NCI-H82 treated with DMSO at 0.1 percent for 48 hours (cell line): Measurements from ENCODE around the gene SLC34A1.
A peak's percentile ranks its signal among the peaks of the same experiment; 100 is the strongest.
"Not testable (repeated sequence)": the region's sequence is repeated elsewhere in the genome, so short reads cannot be mapped to it uniquely, and the experiment has no call there.

Source experiments
- DNase-seq: peaks from one replicate; lab custom pipeline; 2025; ENCODE audit not compliant: unreplicated experiment; lab: John Stamatoyannopoulos, UW

The SLC34A1 gene

DNA sequence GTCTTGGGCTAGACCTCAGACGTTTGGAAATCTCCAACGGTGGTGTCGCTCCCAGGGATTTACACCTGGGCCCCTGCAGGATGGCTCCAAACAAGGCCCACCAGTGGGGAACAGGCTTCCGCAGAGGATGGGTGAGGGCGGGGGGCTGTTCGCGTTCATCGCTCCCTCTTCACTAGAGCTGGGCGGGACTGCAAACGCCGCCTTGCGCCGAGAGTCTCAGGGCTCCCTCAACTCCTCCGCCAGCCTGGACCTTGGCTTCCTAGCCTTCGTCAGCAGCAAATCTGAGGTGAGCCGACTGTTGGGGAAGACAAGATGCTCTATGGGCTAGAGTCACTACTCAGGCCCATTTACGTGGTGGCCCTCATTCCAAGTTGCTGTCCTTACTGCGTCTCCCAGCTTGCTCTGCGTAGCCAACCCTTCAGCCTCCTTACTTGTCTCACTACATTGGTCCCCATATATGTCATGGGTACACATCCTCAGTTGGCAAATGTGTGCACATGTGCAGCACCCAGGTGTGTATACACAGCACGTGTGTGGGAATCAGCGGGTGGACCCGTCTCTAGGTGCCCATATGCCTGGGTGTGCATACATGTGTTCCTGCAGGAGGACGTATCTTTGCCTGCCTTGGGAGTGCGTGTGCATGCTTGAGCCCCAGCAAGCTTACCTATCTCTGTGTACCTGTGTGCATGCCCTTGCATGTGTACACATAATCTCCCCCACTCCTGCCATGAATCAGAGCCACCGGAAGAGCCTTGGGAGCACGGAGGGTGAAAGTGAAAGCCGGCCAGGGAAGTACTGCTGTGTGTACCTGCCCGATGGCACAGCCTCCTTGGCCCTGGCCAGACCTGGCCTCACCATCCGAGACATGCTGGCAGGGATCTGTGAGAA, 16.0 kb upstream of the SLC34A1 start:
- DNase-seq = no peak

DNA sequence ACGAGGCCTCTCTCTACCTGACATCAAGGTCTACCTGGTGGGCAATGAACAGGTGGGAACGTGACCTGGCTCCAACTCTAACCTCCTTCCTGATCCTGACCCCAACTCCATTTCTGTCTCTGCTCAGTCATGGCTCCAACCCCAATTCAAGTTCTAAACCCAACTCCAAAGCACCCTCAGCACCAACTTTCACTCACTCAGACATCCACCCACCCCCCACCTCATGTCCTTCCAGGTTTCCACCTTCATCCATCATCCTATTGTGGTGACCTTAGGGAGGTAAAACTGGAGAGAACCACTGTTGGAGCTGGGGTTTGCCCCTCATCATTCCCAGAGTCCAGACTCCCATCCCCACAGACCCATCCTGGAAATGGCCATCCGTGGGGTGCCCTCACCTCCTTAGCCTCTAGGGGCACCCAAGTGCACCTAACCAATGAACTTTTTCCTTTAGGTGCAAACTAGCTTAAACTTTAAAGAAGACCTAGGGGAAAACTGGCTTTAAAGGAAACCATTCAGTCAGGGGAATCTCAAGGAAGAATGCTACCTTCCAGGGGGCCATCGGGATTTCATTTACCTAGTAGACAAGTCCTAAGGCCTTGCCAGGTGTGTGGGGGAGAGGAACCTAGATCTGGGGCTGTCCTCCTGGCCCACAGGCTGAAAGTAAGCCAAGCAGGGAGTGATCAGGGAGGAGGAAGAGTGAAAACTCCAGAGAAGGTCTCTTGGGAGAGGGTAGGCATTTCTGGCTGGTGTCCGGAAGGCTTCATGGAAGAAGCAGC, 15.2 kb upstream of the SLC34A1 start:
- DNase-seq = no peak

DNA sequence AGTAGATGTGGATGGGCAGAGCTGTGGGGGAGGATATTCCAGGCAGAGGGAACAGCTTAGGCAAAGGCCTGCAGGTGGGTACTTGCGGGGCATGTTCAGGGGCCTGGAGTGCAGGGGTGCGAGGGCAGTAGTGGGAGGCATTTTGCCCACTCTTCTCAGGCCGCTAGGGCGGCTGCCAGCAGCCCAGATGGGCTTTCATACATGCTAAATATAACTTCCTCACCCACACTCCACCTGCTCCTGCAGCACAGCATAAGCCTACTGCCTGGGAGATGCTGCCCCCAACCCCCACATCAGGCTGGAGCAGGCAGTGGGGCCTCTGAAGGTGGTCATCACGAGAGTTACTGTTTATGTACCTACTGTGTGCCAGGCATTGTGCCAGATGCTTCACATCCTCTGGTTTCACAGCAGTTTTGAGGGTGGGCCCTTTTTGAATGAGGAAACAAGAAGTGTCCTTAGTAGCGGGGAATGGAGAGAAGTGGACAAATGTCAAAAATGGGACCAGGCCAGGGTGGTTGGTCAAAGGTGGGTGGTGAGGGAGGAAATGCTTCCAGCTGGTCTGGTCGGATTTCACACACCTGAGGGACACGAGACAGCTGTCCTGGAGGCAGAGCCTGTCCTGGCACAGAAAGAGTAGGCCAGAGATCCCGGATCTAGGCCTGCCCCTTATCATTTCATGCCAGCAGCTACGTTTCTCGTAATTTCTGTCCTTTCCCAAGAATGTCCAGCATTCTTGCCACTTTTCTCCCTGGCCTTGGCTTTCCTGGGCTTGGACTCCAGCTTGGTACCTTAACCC, 14.4 kb upstream of the SLC34A1 start:
- DNase-seq = no peak

DNA sequence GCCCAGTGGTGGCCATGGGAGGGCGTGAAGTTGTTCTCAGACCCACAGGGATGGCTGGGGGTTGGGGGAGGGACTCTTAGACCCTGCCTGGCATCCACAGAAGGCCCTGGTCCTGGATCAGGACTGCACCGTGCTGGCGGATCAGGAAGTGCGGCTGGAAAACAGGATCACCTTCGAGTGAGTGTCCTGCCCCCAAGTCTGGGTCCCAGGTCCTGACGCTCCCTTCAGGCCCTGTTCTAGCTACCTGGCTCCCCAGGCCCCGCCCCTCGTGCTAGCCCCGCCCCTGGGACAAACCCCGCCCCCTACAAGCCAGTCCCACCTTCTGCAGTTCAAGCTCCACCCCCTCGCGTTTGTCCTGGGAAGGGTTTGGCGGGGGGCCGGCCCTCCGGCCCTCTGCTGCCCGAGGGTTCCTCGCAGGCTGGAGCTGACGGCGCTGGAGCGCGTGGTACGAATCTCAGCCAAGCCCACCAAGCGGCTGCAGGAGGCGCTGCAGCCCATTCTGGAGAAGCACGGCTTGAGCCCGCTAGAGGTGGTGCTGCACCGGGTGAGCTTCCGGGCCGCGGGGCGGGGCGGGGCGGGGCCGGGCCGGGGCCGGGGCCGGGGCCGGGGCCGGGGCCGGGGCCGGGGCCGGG, 13.6 kb upstream of the SLC34A1 start:
- DNase-seq = peak; percentile 57

DNA sequence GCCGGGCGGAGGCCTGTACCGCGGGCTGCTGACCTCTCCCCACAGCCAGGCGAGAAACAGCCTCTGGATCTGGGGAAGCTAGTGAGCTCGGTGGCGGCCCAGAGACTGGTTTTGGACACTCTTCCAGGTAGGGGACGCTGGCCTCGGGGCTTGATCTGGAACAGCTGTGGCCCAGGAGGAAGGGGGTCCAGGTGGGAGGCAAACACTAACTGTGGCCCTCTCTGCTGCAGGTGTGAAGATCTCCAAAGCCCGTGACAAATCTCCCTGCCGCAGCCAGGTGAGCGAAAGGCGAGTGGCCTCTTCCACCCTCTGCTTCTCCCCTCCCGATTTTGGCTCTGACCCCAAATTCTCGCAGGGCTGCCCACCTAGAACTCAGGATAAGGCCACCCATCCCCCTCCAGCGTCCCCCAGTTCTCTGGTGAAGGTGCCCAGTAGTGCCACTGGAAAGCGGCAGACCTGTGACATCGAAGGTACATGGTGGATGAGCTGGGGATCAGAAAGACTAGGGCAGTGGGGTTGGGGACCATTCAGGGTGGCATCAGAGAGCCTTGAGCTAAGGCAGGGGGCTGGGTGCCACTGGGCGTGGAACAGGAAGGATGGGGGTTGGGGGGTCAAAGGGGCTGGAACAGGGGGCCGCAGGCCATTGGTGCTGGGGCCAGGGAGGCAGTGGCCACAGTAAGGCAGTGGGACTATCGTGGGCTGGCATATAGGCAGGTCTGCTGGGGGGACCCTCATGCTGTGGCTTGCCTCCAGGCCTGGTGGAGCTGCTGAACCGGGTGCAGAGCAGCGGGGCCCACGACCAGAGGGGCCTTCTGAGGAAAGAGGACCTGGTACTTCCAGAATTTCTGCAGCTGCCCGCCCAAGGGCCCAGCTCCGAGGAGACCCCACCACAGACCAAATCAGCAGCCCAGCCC, 12.9 kb upstream of the SLC34A1 start:
- DNase-seq = no peak

DNA sequence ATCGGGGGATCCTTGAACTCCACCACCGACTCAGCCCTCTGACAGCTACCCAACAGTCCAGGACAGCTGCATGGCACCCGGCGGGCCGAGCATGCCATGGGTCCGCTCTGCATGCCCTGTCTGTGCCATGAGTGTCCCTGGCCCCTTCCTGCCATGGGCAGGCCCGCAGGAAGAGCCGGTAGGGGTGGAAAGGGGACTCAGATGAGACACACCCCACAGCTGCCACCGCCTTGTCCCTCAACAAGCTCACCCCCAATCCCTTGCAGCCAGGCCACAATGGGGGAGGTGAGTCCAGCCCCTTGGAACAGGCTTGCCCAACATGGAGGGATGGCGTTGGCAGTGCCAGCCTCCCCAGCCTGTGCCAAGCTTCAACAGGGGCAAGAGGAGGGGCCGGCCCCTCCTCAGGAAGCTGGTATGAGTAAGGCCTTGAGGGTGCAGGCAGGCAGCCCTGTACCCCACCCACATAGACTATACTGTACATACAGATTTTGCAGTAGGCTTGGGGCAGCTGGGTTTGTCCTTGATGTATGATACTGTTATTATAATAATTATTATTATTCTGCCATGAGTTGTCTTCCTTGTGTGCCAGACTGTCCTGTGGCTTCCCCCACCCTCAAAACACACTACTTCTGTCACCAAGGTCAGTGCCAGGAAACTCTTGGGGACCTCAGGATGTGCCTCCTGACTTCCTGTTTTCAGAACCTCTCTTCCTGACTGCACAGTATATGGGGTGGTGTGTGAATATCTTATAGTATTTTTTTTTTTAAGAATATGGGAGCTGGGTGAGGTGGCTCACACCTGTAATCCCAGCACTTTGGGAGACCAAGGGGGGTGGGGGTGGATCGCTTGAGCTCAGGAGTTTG, 12.0 kb upstream of the SLC34A1 start:
- no peak for DNase-seq

DNA sequence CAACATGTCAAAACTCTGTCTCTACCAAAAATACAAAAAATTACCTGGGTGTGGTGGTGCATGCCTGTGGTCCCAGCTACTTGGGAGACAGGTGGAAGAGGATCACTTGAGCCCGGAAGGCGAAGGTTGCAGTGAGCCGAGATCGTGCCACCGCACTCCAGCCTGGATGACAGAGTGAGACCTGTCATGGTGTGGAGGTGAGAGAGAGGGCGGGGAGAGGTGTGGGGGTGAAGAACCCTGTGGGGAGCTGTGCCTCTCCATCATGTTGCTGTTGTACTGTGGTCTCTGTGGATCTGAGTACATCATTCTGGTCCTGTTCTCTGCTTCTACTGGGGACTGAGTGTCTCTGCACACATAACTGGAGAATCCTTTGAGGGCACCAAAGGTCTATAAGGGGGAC, 11.3 kb upstream of the SLC34A1 start:
- no peak for DNase-seq

DNA sequence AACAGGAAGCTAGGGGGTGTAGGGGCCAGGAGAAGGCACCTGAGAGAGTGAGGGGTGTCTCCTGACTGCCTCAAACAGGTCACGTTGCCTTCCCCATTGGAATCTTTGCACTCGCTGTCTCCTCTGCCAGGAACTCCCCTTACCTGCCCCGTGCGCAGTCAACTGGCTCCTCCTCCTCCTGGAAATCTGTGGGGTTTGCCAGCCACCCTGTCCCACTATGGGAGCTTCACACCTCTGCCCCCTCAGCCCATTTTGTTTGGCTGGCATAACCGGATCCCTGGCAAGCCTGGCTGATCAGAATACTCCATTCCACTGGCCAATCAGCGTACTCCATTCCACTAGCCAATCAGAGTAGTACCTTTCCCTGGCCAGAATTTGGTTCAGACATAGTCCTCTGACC, 10.4 kb upstream of the SLC34A1 start:
- no peak for DNase-seq

DNA sequence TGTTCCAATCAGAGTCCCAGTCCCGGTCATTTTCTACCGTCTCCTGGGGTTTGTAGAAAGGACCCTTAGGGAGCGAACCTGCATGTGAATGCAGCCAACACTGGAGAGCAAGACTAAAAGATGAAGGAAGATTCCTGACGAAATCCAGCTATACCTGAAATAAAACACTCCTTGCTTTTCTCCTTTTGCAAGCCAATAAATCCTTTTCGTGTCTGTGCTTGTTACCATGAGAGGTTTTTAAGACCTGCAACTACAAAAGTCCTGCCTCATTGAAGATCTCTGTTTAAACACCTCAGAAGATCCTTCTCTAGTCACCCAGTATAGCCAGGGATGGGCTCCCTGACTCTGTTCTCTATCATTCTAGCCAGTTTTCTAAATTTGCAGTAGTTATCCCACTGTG, 10.0 kb upstream of the SLC34A1 start:
- no peak for DNase-seq

DNA sequence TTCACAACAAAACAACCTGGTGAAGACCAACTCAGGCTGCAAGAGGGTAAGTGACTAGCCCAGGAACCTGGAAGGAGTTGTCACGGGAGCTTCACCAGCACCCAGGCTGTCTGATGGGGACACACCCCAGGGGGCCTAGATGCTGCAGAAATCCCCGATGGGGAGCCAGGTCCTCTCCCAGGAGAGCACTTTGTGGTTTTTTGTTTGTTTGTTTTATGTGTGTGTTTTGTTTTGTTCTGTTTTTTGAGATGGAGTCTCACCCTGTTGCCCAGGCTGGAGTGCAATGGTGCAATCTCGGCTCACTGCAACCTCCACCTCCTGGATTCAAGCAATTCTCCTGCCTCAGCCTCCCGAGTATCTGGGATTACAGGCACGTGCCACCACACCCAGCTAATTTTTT, 8.7 kb upstream of the SLC34A1 start:
- DNase-seq = not testable (repeated sequence)

DNA sequence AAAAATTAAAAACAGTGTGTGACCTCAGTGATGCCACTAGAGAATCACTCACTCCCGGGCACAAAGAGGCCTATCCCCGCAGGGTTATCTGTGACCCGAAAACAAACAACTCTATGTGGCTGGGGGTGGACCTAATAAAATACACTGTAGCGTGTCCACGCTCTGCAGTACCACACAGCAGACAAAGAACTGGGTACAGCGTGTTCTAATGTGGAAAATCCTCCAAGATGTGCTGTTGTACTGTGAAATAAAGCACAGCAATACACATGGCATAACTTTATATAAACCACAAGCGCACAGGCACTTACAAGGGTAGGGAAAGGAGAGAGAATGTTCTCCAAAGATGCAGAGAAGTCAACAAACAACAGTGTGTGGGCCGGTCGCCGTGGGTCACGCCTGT, 8.1 kb upstream of the SLC34A1 start:
- DNase-seq = no peak

DNA sequence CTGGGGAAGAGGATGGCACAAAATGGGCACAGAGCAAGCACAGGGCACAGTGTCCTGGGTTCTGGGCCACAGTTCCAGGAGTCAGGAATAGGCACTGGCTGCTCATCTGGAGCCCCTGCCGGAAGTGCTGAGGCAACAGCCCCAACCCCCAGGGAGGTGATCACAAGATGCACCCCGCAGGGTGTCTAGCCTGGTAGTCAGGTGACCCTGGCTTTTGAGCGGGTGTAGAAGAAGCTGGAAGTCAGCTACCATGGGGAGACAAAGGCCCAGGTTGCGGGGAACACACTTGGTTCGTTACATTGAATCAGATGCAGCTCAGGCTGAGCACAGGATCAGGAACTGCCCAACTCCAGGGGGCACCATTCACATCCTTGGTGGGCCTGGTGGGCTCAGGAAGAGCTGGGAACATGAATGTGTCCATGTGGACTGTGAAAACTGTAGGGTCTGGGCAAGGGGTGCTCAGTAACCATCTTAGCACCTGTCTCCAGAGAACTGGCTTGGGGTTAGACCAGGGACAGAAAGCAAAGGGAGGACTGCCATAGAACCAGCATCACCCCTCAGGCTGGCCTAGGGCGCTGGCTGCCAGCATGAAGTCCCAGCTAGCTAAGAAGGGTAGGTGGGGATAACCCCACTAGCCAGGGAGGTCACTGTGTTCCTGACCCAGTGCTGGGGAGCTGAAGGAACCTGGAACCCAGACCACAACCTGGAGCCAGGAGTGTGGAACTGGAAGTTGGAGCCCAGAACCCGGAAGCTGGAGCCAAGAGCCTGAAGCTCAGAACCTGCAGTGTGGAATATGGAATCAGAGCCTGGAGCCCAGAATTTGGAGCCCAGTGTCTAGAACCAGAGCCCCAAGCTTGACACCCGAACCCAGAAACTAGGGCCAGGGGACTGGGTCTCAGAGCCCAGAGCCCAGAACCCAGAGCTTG, 6.1 kb upstream of the SLC34A1 start:
- no peak for DNase-seq

DNA sequence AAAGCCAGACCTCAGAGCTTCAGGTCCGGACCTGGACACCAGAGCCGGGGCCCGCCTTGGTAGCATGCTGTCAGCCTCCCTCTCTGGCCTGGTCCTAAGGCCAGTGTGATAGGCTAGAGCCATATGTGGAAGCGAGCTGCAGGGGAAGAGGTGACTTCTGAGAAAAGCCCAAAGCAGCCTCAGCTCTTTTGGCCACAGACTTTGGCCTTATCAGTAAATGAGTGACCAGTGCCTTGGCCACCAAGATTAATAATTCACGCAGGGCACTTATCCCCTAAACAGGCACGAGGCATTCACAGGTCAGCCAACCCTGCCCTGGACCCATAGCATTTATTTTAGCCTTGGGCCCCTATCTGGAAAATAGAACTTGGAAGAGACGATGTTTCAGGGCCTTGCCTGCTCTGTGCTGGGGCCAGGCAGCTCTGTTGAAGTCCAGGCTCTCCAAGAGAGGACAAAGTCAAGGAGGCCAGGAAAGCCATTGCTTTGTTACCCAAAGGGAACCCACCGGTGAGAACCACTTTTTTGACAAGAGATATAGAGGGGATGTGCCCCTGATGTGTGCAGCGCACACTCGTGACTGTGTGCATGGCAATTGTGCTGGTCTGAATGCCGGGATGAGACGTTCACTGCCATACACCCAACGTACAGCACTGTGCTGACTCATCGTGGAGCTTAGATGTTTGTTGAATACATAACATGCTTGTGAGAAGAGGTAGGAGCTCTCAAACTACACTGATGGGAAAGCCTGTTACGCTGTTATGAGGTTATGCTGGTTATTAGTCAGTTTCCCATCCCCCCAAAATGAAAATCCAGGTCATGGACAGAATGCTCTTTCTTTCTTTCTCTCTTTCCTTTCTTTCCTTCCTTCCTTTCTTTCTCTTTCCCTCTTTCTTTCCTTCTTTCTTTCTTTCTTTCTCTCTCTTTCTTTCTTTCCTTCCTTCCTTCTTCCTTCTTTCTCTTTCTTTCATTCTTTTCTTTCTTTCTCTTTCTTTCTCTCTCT, 5.0 kb upstream of the SLC34A1 start:
- DNase-seq = no peak

DNA sequence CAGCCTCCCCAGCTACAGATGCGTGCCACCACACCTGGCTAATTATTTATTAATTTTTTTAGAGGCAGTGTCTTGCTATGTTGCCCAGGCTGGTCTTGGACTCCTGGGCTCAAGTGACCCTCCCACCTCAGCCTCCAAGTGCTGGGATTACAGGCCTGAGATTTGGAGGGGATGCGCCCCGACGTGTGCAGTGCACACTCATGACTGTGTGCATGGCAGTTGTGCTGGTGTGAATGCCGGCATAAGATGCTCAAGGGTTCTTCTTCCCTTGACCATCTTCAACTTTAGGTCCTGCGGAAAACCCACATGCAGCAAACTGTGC, 3.5 kb upstream of the SLC34A1 start:
- DNase-seq = no peak

DNA sequence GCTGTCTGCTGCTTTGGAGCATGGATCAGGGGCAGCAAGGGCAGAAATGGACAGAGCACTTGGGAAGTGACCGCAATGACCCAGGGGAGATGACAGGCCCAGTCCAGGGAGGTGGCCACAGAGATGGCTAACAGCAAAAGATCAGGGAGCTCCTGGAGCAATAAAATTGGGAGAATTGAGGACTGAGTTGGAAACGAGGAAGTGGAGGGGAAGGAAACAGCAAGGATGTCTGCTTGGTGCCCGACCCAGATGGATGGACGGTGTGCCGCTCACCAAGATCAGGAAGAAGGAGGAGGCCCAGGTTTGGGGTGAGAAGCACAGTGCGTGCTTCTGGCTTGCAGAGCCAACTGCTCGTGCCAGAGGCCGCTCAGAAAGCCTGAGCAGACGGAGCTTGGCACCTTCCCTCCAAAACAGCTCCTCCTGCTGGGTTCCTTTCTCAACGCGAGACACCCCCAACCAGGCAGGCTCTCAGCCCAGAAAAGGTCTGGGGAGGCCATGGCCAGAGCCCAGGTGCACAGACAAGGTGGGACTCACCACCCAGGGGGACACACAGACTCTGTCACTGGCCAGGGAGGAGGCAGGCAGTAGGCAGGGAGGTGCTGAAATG, 1.7 kb upstream of the SLC34A1 start:
- DNase-seq = no peak

DNA sequence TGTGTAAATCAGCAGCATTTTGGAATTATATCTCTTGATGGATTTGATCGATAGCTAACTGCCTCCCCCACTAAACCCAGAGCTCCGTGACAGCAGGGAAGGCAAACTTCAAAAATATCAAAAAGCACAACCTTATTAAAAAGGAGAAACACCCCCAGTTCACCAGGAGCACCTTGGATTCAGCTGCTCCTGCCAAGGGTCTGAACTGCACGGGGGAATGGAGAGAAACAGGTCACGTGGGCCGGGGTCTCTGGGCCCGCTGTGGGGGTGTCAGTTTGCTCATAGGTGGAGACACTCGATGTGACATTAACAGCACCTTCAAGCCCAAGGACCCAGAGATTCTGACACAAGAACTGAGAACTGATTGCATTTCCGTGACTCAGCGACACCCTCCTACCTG, 1.1 kb upstream of the SLC34A1 start:
- DNase-seq = no peak

DNA sequence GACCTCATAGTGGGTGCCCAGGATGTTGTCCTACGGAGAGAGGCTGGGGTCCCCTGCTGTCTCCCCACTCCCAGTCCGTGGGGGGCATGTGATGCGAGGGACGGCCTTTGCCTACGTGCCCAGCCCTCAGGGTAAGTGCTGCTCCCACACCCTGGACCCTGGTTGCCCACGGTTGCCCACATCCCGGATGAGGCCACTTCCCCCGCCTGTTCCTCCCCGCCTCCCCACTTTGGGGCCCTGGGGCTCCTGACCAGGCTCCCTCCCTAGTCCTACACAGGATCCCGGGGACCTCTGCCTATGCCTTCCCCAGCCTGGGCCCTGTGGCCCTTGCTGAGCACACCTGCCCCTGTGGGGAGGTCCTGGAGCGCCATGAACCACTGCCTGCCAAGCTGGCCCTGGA, 1.5 kb downstream of the SLC34A1 start:
- no peak for DNase-seq
